ENCODE measurements around the gene UBAC2.

Gene UBAC2

DNA sequence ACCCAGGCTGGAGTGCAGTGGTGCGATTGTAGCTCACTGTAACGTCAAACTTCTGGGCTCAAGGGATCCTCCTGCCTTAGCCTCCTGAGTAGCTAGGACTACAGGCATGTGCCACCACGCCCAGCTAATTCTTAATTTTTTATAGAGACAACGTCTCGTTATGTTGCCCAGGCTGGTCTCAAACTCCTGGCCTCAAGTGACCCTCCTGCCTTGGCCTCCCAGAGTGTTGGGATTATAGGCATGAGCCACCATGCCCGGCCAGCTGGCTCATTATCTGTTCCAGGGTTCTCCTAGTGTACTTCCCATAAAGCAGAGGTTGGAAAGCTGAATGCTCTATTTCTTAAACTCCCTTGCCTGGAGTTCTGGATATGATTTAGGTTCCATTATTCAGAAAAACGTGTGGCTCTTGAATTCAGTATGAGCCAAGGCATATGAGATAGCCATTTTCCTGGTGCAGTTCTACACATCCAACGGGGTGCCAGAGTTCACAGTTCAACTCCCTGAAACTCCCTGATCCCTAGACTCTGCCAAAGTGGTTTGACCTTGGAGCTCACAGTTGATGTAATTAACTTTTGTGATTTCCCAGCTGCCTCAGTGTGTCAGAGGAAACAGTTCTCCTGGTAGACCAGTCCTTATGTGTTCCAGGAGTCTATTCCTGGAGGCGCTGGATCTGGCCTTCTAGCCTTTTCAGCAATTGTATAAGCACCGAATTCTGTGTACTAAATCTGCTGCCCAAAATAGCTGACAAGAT is 85.0 kb downstream of the UBAC2 start:
- TF ChIP-seq CTCF (conservative IDR thresholded peaks at IDR 0.05; ENCODE audit: low read length): no peak
- no peak for DNase-seq (ENCODE audit: low read depth)
- no peak overlapping the region for H3K4me3 ChIP-seq (ENCODE audit: low read length)

DNA sequence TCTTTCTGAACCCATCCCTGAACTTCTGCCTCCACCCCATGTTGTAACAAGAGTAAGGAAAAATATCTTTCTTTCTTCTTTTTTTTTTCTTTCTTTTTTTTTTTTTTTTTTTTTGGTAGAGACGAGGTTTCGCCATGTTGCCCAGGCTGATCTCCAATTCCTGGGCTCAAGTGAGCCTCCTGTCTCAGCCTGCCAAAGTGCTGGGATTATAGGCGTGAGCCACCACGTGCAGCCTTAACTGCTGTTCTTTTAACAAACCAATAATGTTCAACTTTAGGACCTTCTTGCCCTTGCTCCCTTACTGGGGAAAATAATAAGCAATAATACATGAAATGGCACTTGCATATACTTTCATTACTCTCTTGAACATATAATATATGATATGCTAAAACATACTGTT is 86.9 kb downstream of the UBAC2 start:
- no peak for TF ChIP-seq CTCF (conservative IDR thresholded peaks at IDR 0.05; ENCODE audit: low read length)
- H3K4me3 ChIP-seq (ENCODE audit: low read length): no peak overlapping the region
- no peak for DNase-seq (ENCODE audit: low read depth)

DNA sequence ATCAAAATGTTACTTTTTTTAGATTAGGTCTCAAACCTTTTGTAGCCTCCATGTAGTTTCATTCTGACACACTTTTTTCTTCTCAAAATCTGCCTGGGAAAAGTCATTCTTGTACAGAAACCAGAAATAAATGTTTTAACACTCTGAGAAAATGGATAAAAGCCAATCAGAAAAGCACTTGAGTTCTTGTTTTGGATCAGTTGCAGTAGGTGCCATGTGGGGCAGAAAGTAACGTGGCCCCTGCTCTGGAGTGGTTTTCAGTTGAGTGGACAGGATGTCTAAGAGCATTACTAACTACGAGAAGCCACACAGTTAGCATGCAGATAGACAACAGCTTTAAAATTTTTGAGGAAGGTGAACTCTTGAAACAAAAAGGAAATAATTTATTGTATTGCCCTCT is 87.4 kb downstream of the UBAC2 start:
- H3K4me3 ChIP-seq (ENCODE audit: low read length): no peak overlapping the region
- DNase-seq (ENCODE audit: low read depth): no peak
- TF ChIP-seq CTCF (conservative IDR thresholded peaks at IDR 0.05; ENCODE audit: low read length): no peak

GRCh38 chr13:99289271-99289670 is 88.6 kb downstream of the UBAC2 start:
- no peak overlapping the region for H3K4me3 ChIP-seq (ENCODE audit: low read length)
- no peak for TF ChIP-seq CTCF (conservative IDR thresholded peaks at IDR 0.05; ENCODE audit: low read length)
- DNase-seq (ENCODE audit: low read depth): no peak

GRCh38 chr13:99289674-99290337 is 89.2 kb downstream of the UBAC2 start:
- TF ChIP-seq CTCF (conservative IDR thresholded peaks at IDR 0.05; ENCODE audit: low read length): no peak
- no peak for DNase-seq (ENCODE audit: low read depth)
- no peak overlapping the region for H3K4me3 ChIP-seq (ENCODE audit: low read length)

- no peak for TF ChIP-seq CTCF (conservative IDR thresholded peaks at IDR 0.05; ENCODE audit: low read length)
- no peak for DNase-seq (ENCODE audit: low read depth)
- no peak overlapping the region for H3K4me3 ChIP-seq (ENCODE audit: low read length)
Measured at GRCh38 chr13:99290894-99291293, 90.2 kb downstream of the UBAC2 start.

GRCh38 chr13:99293178-99293577 is 92.5 kb downstream of the UBAC2 start:
- no peak for TF ChIP-seq CTCF (conservative IDR thresholded peaks at IDR 0.05; ENCODE audit: low read length)
- DNase-seq (ENCODE audit: low read depth): no peak
- H3K4me3 ChIP-seq (ENCODE audit: low read length): no peak overlapping the region

Data from AG10803 (cell line).